ENCODE results near the gene PIMREG.

DNA sequence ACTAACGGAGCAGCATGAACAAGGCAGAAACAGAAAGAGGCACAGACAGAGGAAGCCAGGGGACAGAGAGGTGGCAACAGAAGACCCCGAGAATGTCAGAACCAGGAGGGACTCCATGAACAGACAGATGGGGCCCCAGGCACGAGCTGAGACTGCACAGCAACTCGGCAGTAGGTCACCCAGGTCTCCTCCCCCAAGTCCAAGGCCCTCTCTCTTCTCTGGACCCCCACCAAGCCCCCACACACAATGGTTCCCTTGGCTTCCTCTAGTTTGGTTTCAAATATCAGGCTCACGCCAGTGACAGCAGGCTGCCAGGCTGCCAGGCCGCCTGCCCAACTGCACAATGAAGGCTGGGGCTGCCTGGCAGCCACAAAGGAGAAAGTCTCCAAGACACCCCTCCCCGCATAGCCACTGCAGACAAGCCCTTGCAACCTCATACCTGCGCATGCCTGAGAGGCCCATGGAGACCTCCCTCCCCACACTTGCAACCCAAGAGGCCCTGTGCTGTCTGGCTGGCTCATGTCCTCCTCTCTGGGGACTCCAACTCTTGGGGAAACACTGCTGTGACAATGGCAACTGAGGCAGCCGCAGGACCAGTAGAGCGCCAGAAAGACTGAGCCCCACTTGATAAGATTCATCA, 54.8 kb downstream of the PIMREG start:
- TF ChIP-seq, protein P1, sequence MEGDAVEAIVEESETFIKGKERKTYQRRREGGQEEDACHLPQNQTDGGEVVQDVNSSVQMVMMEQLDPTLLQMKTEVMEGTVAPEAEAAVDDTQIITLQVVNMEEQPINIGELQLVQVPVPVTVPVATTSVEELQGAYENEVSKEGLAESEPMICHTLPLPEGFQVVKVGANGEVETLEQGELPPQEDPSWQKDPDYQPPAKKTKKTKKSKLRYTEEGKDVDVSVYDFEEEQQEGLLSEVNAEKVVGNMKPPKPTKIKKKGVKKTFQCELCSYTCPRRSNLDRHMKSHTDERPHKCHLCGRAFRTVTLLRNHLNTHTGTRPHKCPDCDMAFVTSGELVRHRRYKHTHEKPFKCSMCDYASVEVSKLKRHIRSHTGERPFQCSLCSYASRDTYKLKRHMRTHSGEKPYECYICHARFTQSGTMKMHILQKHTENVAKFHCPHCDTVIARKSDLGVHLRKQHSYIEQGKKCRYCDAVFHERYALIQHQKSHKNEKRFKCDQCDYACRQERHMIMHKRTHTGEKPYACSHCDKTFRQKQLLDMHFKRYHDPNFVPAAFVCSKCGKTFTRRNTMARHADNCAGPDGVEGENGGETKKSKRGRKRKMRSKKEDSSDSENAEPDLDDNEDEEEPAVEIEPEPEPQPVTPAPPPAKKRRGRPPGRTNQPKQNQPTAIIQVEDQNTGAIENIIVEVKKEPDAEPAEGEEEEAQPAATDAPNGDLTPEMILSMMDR (IDR thresholded peaks at IDR 0.05; ENCODE audit: low read length) = no peak
- no peak for TF ChIP-seq EZH2 (IDR thresholded peaks at IDR 0.05; ENCODE audit: borderline replicate concordance, low read length)

Data from OCI-LY1 (cell line).